Measurements from ENCODE around the gene SLC6A3.

GRCh38 chr5:1378096-1378495 is 67.1 kb downstream of the SLC6A3 start:
- TF ChIP-seq EZH2 (IDR thresholded peaks at IDR 0.05; ENCODE audit: borderline replicate concordance, insufficient read depth, low read depth, low read length, poor library complexity, severe bottlenecking): no peak
- no peak for TF ChIP-seq CTCF (IDR thresholded peaks at IDR 0.05)

Data from B cell (primary cell).